Glutamatergic neuron (in vitro differentiated cells): ENCODE measurements around the gene PIP5K1B. TPM values are rescaled to one million over a fixed set of nuclear protein-coding genes. Genes with fewer than 3 reads are reported as not detected.

Experiments
- DNase-seq: peaks from one replicate; pipeline ENCODE4 v3.0.0; 2022
- H3K27ac Mint-ChIP-seq: one replicate; pipeline ENCODE4 v1.8.0; 2020; ENCODE audit warnings: mild to moderate bottlenecking, mixed read lengths, inconsistent platforms; ENCODE audit not compliant: unreplicated experiment
- H3K27me3 Mint-ChIP-seq: one replicate; pipeline ENCODE4 v1.8.0; 2020; ENCODE audit warnings: mild to moderate bottlenecking, moderate library complexity, mixed read lengths, inconsistent platforms; ENCODE audit not compliant: unreplicated experiment
- H3K36me3 Mint-ChIP-seq: one replicate; pipeline ENCODE4 v1.8.0; 2020; ENCODE audit warnings: mild to moderate bottlenecking, mixed read lengths, inconsistent platforms; ENCODE audit not compliant: unreplicated experiment
- H3K4me1 Mint-ChIP-seq: one replicate; pipeline ENCODE4 v1.8.0; 2020; ENCODE audit warnings: mild to moderate bottlenecking, low read depth, mixed read lengths, inconsistent platforms; ENCODE audit not compliant: unreplicated experiment
- H3K4me3 Mint-ChIP-seq: one replicate; pipeline ENCODE4 v1.8.0; 2020; ENCODE audit warnings: mild to moderate bottlenecking, mixed read lengths, inconsistent platforms; ENCODE audit not compliant: unreplicated experiment
- H3K9me3 Mint-ChIP-seq: one replicate; pipeline ENCODE4 v1.8.0; 2020; ENCODE audit warnings: mild to moderate bottlenecking, moderate library complexity, mixed read lengths, inconsistent platforms; ENCODE audit not compliant: unreplicated experiment
- CTCF ChIP-seq: fragments of 200-600 bp; sonication (generic); IDR thresholded peaks from one replicate; pipeline ENCODE4 v1.5.0; 2021; ENCODE audit not compliant: partially characterized antibody, unreplicated experiment
- total RNA-seq: library from RNA; stranded (reverse); fragmentation: NEBNext Ultra II Directional; extraction: Animal tissue kit (Norgen Biotek cat#: 25700); gene quantifications from one replicate; pipeline ENCODE4 v1.2.1, GENCODE V29; 2021; ENCODE audit not compliant: unreplicated experiment

Gene PIP5K1B
- total RNA-seq, 1 donor from 2014 or later = 0.27 TPM

DNA sequence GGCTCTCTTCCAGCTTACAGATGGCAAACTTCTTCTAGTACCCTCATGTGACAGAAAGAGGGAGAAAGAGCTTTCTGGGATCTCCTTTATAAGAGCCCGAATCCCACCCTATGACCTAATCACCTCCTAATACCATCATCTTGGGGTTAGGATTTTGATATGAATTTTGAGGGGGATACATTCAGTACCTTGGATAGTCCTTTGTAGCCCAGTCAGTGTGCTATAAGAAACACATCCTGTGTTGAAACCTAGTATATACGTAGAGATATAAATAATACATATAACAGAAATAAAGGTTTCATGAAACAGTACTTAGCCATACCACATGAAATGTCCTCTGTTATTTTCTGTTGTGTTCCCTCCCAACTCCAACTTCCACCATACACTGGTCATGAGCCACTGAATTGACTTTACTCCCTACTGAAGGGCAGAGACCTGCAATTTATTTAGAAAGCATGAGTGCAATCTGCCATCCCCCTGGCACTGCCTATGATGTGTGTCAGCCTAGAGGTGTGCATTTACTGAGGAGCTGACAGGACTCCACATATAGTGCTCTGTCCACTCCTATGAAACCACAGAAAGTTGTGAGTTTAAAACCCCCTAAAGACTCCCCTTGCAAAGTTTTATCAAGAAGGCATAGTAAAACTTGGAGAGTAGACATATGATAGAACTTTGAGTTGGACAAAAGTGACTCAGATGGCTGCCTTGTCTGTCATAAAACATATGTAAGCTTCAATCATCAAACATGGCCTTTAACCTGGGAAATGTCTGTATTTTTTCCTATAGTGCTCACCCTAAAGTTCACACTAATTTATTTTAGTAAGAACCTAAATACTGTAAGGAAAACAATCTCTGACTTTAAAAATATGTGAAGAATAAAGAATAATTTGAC, 12.8 kb downstream of the PIP5K1B start:
- TF ChIP-seq CTCF = no peak
- Mint-ChIP-seq H3K4me1 (no peaks in the 10 kb centered on the region), H3K27me3 (no peaks in the 10 kb centered on the region), H3K9me3 (no peaks in the 10 kb centered on the region), H3K27ac (no peak overlapping the region), H3K36me3 (no peaks in the 10 kb centered on the region), H3K4me3 (no peak overlapping the region)
- DNase-seq = no peak

DNA sequence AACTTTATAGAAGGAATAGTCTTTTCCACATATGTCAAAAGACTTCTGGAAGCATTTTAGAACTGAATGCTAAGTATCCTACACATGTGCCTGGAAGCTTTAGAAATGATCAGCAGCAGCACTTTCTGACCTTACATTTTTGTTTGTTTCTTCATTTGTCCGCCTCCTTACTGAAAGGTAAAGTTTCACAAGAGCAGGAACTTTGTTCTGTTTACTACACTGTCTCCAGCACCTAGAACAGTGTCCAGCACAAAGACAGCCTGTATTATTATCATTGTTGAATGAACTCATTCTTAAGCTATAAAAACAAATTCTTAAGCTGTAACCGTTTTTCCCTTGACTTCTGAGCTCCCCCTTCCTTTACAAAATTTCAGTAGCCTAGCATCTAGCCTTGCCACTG, 14.8 kb downstream of the PIP5K1B start:
- Mint-ChIP-seq H3K36me3 (peaks cover 5% of the 10 kb centered on the region), H3K27me3 (no peaks in the 10 kb centered on the region), H3K4me3 (no peak overlapping the region), H3K27ac (no peak overlapping the region), H3K9me3 (no peaks in the 10 kb centered on the region), H3K4me1 (no peaks in the 10 kb centered on the region)
- no peak for TF ChIP-seq CTCF
- no peak for DNase-seq

- H3K4me1 Mint-ChIP-seq = no peaks in the 10 kb centered on the region
- peaks cover 5% of the 10 kb centered on the region for H3K36me3 Mint-ChIP-seq
- TF ChIP-seq CTCF = no peak
- DNase-seq = no peak
- no peak overlapping the region for H3K27ac Mint-ChIP-seq
- H3K9me3 Mint-ChIP-seq = no peaks in the 10 kb centered on the region
- H3K27me3 Mint-ChIP-seq = no peaks in the 10 kb centered on the region
- H3K4me3 Mint-ChIP-seq = no peak overlapping the region
Observed at GRCh38 chr9:68720656-68721313, 15.7 kb downstream of the PIP5K1B start.

DNA sequence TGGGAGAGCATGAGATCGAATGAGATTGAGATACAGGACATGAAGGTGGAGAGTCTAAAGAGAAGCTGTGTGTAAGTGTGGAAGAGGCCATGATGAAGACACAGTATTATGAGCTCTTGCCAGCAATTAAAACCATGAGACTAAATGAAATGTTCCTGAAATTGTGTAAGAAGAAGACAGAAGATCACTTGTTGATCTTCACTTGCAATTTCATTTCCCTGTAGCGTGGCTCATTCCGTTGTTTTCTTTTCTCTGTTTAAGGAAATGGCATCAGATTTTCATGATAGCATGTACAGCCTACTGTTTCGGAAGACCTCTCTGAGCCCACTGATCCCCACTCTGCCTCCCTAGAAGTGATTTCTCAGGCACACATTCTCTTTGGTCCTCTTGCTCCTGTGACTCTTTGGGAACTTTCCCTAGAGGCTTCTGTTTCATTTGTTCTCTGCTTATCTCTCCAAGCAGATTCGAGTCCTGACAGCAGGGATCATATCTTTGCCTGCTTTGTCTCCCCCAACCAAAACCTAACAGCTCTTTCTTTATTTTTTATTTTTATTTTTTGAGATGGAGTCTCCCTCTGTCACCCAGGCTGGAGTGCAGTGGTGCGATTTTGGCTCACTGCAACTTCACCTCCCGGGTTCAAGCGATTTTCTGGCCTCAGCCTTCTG, 16.8 kb downstream of the PIP5K1B start:
- Mint-ChIP-seq H3K36me3 (peaks cover 5% of the 10 kb centered on the region), H3K9me3 (no peaks in the 10 kb centered on the region), H3K27ac (no peak overlapping the region), H3K4me3 (no peak overlapping the region), H3K27me3 (no peaks in the 10 kb centered on the region), H3K4me1 (no peaks in the 10 kb centered on the region)
- DNase-seq = no peak
- no peak for TF ChIP-seq CTCF
